PC-9 (cell line): Measurements from ENCODE around the gene PVALB.

ENCODE experiments used
- CTCF ChIP-seq: fragments of 200-600 bp; sonication (generic); conservative IDR thresholded peaks from 2 replicates; pipeline ENCODE4 v1.6.1; 2017; ENCODE audit warnings: mixed run types, antibody characterized with exemption, mild to moderate bottlenecking, moderate library complexity
- EZH2 ChIP-seq: fragments of 200-600 bp; sonication (generic); IDR thresholded peaks from 2 replicates; pipeline ENCODE4 v1.8.0; 2017; ENCODE audit warnings: antibody characterized with exemption, low read depth

GRCh38 chr22:36816339-36816635, 548 bp downstream of the PVALB start:
- no peak for TF ChIP-seq CTCF
- TF ChIP-seq EZH2: no peak
